Stimulated activated CD4-positive, alpha-beta T cell treated with anti-CD3 and anti-CD28 coated beads, TNF-alpha, amount 100 ng/mL, for 48 hours (primary cell): ENCODE measurements around the gene SRSF3.
A peak's percentile ranks its signal among the peaks of the same experiment; 100 is the strongest.
"Not testable (repeated sequence)": the region's sequence is repeated elsewhere in the genome, so short reads cannot be mapped to it uniquely, and the experiment has no call there.

Experiments used
- DNase-seq, 3 donors: peaks; one replicate each; pipeline ENCODE4 v3.0.0-alpha.2; 2020; ENCODE audit warnings: low read depth in 3 of 3

SRSF3 gene

GRCh38 chr6:36594029-36594815 lies at the start of gene SRSF3:
SRSF3 (plus strand) TSS chr6:36594362; CDS start chr6:36596763, 2,401 bp downstream.
- peak; percentile 92 to 93 (median 92) for DNase-seq

GRCh38 chr6:36545767-36546307 lies 48.3 kb upstream of the SRSF3 start:
- DNase-seq = no peak

- DNase-seq = peak in 1 of 3 donors; percentile 15
Observed at GRCh38 chr6:36546308-36546919, 47.7 kb upstream of the SRSF3 start.

- DNase-seq = peak; percentile 86 to 92 (median 86)
Observed at GRCh38 chr6:36546920-36547645, 47.1 kb upstream of the SRSF3 start, which contains the start of gene STK38. STK38 (minus strand) TSS chr6:36547479; CDS start chr6:36540202, 7,277 bp downstream.

GRCh38 chr6:36547646-36548400 lies 46.3 kb upstream of the SRSF3 start:
- no peak for DNase-seq

GRCh38 chr6:36548401-36548743 lies 45.8 kb upstream of the SRSF3 start:
- no peak for DNase-seq

GRCh38 chr6:36550473-36551000 lies 43.6 kb upstream of the SRSF3 start:
- DNase-seq = no peak

GRCh38 chr6:36555750-36556252 lies 38.4 kb upstream of the SRSF3 start:
- DNase-seq = no peak

GRCh38 chr6:36556281-36556680 lies 37.9 kb upstream of the SRSF3 start:
- DNase-seq = no peak

GRCh38 chr6:36559011-36559793 lies 35.0 kb upstream of the SRSF3 start:
- no peak for DNase-seq

GRCh38 chr6:36560822-36561221 lies 33.3 kb upstream of the SRSF3 start:
- no peak for DNase-seq

GRCh38 chr6:36563237-36563927 lies 30.8 kb upstream of the SRSF3 start:
- DNase-seq = no peak

GRCh38 chr6:36563928-36564284 lies 30.3 kb upstream of the SRSF3 start:
- no peak for DNase-seq

- no peak for DNase-seq
Observed at GRCh38 chr6:36566418-36566905, 27.7 kb upstream of the SRSF3 start.

GRCh38 chr6:36570264-36570663 lies 23.9 kb upstream of the SRSF3 start:
- DNase-seq = no peak

GRCh38 chr6:36571122-36572043 lies 22.8 kb upstream of the SRSF3 start:
- DNase-seq = no peak

GRCh38 chr6:36572353-36573311 lies 21.5 kb upstream of the SRSF3 start:
- DNase-seq = not testable (repeated sequence)
